Stimulated activated CD4-positive, alpha-beta T cell treated with anti-CD3 and anti-CD28 coated beads, Interleukin-4, amount 100 ng/mL, for 1 hour (primary cell): ENCODE results near the gene GIT2.

Experiments
- DNase-seq: peaks from one replicate; pipeline ENCODE4 v3.0.0-alpha.2; 2020

Gene GIT2

DNA sequence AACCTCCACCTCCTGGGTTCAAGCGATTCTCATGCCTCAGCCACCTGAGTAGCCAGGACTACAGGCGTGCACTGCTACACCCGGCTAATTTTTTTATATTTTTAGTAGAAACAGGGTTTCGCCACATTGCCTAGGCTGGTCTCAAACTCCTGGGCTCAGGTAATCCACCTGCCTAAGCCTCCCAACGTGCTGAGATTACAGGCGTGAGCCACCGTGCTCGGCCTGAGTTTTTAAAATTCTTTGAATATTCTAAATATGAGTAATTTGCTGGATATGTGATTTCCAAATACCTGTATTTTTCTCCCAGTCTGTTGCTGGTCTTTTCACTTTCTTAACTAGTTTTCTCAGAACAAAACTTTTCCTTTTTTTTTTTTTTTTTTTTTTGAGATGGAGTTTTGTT lies 27.4 kb downstream of the GIT2 start:
- DNase-seq, result no peak

DNA sequence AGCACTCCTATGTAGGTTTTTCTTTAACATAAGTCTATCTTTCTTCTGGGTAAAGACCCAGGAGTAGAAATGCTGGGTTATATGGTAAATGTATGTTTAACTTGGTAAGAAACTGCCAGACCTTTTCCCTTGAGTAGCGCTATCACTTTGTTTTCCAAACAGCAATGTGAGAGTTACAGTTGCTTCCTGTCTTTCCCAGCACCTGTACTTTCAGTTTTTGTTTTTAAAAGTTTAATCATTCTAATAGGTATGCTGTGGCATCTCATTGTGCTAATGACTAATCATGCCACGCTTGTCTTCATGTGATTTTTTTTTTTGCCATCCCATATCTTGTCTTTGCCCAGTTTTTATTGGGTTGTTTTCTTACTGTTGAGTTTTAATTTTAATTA lies 28.1 kb downstream of the GIT2 start:
- DNase-seq, result no peak

GRCh38 chr12:109967383-109968031 lies 28.7 kb downstream of the GIT2 start:
- DNase-seq, result no peak

GRCh38 chr12:109966546-109966945 lies 29.6 kb downstream of the GIT2 start:
- no peak for DNase-seq

- DNase-seq, result no peak
These were observed 32.3 kb downstream of the GIT2 start for GRCh38 chr12:109963743-109964429.

DNA sequence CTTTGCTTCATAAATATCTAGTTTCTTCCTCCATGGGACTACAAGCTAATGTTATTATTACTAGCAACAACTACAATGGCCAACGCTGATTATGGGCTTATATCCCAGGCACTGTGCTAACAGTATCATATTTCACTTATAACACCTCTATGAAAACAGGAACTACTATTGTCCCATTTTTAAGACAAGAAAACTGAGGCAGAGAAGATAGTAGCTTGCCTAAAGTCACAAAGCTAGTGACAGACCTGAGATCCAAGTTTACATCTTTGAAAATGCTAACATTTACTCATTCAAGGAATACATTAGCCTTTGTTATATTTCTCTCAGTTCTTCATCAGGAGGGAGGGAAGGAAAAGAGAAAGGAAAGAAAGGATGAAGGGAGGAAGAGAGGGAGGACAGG lies 32.8 kb downstream of the GIT2 start:
- DNase-seq, result no peak

GRCh38 chr12:109962398-109962797 lies 33.8 kb downstream of the GIT2 start:
- DNase-seq, result no peak

- no peak for DNase-seq
These were observed 34.6 kb downstream of the GIT2 start for GRCh38 chr12:109961612-109962011.

GRCh38 chr12:109961201-109961600 lies 35.0 kb downstream of the GIT2 start:
- DNase-seq, result no peak

- DNase-seq, result no peak
These were observed 36.6 kb downstream of the GIT2 start for GRCh38 chr12:109959411-109960093.

GRCh38 chr12:109958374-109958773 lies 37.8 kb downstream of the GIT2 start:
- no peak for DNase-seq

GRCh38 chr12:109953656-109954055 lies 42.5 kb downstream of the GIT2 start:
- no peak for DNase-seq

- DNase-seq, result no peak
These were observed 43.3 kb downstream of the GIT2 start for GRCh38 chr12:109952873-109953272.

DNA sequence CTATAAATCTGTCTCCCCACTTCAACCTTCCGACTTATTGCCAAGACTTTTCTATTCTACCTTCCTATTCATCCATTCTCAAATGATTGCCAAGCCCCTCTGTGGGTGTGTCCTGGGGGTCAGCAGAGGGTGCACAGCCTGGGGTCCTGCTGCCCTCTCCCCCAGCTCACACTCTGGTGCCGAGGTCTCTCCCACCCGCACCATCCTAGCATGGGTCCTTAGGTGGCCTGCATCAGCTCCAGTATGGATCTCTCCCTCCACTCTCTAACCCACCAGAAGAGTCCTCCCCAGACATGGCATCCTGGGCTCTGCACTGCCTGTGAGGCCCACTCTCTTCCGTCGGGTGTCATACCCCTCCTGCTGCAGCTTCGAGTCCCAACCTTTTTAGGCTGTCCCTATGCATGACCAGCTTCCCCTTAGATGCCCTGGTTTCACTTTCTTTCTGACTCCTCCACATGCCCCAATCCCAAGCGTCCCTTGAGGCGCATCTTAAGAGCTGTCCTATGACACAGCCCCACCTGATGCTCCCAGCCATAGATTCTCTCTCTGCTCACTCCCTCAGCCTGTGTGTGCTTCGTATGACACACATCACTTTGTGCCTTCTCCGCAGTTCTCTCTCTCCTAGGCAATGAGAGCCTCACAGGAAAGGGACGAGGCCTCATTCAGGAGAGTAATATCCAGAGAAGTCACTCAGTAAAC lies 43.9 kb downstream of the GIT2 start:
- no peak for DNase-seq

GRCh38 chr12:109951751-109952150 lies 44.4 kb downstream of the GIT2 start:
- no peak for DNase-seq

GRCh38 chr12:109951136-109951535 lies 45.0 kb downstream of the GIT2 start:
- no peak for DNase-seq

DNA sequence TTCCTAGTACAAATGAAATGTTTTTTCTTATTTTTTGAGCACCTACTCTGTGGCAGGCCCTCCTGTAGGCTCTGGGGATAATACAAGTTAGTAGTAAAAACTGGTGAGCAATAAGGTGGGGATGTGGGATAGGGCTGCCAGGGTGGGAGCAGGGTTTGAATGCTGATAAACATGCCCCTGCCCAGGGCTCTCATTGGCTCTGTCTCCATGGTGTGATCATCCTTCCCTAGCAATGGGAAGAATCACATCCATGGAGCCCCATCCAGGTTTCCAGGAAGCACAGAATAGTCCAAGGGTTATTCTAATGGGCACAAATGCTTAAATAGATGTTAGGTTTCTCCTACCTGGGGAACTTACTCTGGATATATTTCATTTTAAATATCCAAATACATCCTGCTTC lies 45.5 kb downstream of the GIT2 start:
- no peak for DNase-seq

DNA sequence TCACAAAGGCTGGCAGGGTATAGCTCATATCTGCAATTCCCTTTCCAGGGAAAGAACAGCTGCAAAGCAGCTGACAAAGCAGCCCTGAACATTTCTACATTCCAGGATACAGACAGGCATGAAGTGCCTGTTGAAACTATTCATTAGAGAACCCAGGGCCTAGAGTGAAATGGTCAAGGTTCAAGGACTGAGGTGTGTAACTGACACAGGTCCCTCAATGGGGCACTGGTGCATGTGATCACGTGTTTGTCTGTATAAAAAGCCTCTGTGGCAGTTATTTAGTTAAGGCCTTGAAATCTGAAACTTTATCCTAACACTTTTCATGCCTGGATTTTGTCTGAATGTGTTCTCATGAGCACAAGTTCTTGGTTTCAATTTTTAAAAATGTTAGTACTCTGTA lies 47.1 kb downstream of the GIT2 start:
- DNase-seq, result no peak

DNA sequence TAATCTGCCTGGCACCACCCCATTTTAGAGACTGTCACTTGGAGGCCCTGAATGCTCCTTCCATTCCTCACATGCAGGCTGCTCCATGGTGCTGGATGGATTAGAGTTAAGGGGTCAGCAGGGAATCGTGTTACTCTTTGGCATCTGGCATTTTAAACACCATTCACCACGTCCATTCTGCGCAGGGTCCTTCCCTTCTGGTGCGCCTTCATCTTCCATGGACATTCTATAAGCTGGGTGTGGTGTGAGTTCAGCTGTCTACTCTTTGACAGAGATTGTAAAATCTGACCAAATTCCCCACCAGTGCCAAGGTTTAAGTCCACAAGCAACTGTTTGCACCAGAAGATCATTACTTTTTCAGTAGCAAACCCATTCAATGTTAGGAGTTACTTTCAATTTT lies 47.8 kb downstream of the GIT2 start:
- no peak for DNase-seq

- DNase-seq, result no peak
These were observed 48.6 kb downstream of the GIT2 start for GRCh38 chr12:109947521-109947920.

DNA sequence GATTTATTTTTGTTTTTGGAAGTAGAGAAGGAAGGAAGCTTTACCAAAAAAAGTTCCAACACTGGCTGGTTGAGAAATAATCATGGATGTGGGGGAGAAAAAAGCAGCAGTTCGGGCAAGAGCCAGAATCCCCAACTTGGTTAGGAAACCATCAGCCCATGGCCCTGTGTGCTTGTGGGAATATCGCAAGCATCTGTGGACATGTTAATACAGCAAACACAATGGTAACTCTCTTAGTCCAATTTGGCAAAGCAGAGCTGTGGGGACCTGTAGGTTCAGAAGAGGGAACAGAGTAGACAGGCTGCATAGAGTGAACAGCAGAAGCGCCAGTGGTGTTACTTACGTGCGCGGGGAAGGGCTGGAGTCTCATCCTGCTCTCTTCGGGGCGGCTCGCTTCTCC lies 49.3 kb downstream of the GIT2 start:
- DNase-seq, result no peak

GRCh38 chr12:109946505-109946904 lies 49.7 kb downstream of the GIT2 start:
- no peak for DNase-seq

GRCh38 chr12:109944561-109945359 lies 51.4 kb downstream of the GIT2 start:
- no peak for DNase-seq
